HG02588 (cell line): ENCODE results near the gene CALHM1.
"Not testable (repeated sequence)": the region's sequence is repeated elsewhere in the genome, so short reads cannot be mapped to it uniquely, and the experiment has no call there.

ENCODE experiments used
- ATAC-seq: cut with Tn5 transposase; IDR thresholded peaks from one replicate; pipeline ENCODE4 v1.9.1; 2021; ENCODE audit warnings: mild to moderate bottlenecking, moderate library complexity; ENCODE audit not compliant: unreplicated experiment

The CALHM1 gene

DNA sequence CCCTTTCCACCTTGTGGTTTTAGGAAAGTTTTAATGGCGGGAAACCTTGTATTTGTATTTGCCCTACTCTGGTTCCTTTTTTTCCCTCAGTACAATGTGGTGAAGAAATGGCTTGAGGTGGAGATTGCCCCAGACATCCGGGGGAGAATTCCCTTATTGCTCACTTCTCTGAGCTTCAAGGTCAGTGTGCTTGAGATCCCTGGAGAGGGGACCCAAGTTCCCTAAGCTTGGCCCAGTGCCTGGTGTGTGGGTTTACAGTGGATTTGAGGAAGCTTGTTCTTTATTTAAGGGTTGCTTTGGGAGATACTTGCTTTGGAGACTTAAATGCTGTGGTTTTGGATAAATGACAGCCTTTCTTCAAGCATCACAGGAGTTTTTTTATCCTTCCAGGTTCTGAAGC, 24.8 kb downstream of the CALHM1 start:
- no peak for ATAC-seq

DNA sequence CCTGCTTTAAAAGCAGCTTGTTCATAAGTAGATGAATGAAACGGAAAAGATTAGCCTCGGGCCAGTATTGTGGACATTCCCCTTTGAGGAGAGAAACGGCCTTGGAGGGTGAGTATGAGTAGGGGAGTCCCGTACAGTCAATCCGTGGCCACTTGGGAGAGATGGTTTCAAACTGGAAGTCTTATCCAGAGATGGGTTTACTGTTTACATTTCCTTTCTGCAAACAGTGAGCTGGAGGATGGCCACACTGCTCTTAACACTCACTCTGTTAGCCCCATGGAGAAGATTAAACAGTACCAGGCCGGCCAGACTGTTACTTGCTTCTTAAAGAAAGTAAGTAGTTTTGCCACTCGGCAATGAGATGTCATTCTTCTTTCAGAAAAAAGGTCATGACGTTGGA, 26.8 kb downstream of the CALHM1 start:
- no peak for ATAC-seq

DNA sequence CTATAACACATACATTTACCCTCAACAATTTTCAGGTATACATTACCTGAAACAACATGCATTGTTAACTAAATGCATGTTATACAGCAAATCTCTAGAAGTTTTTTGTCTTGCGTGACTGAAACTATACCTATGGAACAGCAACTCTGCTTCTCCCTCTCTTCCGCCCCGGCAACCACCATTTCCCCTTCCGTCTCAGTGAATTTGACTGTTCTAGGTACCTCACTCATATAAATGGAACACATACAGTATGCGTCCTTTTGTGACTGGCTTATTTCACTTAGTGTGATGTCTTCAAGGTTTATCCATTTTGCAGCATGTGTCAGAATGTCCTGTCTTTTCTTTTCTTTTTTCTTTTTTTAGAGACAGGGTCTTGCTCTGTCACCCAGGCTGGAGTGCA, 29.1 kb downstream of the CALHM1 start:
- ATAC-seq: no peak

DNA sequence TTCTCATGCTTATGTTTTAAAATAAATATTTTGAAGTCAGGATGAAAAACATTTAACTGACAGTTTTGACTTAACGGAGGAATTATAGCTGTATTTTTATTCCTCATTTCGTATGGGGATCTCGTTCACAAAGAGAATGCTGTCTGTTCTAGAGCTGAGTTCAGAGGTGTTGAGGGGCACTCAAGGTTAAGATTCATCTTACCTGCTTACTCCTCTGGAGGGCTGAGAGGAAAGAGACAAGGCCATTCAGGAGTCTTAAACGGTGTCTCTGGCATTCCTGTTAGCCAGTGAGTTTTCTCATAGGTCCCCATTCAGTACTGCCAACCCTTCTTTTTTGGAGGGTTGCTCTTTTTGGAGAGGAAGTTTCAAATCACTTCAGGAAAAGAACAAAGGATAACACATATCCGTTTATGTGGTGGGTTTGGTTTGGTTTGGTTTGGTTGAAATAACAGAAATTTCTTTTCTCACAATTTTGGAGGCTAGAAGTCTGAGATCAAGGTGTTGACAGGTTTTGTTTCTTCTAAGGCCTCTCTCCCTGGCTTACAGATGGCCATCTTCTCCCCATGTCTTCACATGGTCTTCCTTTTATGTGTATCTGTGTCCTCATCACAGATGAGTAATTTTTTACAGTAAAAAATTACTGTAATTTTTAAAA, 29.6 kb downstream of the CALHM1 start:
- ATAC-seq: no peak

DNA sequence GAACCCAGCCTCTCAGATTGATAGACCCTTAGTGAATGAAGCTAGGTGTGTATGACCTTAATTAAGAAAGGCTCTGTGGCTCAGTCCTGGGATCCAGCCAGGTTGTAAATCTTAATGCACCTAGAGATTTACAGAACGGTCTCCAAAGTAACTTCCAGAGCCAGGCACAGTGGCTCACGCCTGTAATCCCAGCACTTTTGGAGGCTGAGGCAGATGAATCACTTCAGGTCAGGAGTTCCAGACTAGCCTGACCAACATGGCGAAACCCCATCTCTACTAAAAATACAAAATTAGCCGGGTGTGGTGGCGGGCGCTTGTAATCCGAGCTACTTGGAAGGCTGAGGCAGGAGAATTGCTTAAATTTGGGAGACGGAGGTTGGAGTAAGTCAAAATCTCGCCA, 30.8 kb downstream of the CALHM1 start:
- no peak for ATAC-seq

DNA sequence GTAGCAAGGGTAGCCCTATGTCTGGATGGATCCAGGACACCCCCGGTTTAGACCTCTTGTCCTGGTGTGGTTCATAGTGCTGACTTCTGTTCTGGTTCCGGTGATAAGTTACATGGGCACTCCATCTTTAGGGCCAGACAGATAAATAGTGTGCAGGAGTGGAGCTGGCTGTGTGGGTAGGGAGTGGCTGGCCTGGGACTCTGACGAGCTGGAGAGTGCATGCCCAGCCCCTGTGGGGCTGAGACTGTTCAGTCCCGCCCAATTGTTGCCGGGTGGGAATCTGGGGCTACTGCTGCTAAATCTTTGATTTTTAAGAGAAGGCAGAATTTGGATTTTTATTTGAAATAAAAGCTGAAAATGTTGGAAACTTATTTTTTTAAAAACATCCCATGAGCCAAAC, 35.0 kb downstream of the CALHM1 start:
- ATAC-seq: no peak

DNA sequence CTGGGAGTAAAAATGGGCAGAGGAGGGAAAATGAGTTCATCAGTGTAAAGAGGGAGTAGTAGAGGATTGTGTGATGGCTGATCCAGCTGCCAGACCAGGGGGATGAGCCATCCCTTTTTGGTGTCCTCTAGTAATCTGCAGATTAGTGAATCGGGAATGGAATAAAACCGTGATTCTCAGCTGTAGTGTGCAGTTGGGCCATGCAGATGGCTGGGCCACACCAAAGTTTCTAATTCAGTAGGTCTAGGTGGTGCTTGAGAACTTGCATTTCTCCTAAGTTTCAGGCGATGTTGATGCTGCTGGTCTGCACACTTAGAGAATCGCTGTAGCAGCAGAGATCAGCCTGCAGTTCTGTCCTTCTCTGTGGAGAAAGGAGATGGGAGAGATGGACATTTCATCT, 39.6 kb downstream of the CALHM1 start:
- no peak for ATAC-seq

DNA sequence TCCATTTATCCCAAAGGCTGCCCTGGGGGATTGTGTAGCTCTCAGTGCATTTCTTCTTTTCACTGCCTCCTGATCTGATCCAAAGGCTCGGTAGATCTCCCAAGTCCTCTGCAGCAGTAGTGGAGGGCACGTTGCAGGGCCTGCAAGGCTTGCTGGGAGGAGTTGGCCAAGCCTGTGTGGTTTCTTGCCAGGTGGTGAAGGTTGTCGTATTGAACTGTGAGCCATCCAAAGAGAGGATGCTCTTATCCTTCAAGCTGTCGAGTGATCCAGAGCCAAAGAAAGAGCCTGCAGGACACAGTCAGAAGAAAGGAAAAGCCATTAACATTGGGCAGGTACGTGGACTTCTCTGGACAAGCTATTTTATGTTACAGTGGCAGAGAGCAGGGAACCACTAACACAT, 41.1 kb downstream of the CALHM1 start:
- ATAC-seq: no peak

DNA sequence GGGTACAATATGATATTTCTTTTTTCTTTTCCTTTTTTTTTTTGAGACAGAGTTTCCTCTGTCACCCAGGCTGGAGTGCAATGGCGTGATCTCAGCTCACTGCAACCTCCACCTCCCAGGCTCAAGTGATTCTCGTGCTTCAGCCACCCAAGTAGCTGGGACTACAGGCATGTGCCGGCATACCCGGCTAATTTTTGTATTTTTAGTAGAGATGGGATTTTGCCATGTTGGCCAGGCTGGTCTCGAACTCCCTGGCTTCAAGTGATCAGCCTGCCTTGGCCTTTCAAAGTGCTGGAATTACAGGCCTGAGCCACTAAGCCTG, 41.6 kb downstream of the CALHM1 start:
- ATAC-seq: not testable (repeated sequence)

DNA sequence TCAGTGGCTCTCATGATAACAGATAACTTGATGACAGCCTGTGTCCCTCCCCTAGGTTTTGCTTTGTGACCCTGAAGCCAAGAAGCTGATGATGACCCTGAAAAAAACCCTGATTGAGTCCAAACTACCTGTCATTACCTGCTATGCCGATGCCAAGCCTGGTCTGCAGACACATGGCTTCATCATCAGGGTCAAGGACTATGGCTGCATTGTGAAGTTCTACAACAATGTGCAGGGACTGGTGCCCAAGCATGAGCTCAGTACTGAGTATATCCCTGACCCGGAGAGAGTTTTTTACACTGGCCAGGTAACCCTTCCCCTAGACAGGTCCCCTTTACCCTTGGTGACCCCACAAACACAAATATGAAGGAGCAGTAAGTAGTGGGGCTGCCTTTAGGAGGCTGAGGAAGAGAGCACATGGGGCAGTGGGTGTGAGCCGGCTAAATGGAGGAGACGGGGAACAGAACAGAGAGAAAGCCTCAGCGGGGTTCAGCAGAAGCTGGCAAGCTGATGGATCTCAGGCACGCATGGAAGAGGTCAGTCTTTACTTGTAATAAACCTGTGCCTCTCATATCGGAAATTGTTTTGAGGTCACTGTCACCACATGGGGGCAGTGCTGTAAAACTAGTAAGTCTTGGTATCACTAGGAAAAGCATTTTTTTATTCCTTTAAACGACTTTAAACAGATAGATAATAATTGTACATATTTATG, 42.1 kb downstream of the CALHM1 start:
- ATAC-seq: no peak

DNA sequence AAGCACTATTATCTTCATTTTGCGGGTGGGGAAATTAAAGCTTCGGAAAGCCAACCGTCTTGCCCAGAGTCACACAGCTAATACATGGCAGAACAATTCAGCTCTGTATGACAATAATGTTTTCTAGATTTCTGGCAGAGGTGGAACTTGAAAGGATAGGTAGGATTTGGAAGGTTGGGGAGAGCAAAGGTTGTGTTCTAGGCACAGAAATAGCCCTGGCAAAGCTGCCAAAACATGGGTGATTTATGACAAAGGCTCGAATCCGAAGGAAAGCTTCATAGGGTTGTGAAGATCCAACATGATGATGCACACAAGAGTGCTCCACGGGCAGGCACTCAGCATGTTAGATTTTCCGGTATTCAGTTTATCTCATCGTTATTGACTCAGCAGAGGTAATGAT, 43.1 kb downstream of the CALHM1 start:
- ATAC-seq: no peak

DNA sequence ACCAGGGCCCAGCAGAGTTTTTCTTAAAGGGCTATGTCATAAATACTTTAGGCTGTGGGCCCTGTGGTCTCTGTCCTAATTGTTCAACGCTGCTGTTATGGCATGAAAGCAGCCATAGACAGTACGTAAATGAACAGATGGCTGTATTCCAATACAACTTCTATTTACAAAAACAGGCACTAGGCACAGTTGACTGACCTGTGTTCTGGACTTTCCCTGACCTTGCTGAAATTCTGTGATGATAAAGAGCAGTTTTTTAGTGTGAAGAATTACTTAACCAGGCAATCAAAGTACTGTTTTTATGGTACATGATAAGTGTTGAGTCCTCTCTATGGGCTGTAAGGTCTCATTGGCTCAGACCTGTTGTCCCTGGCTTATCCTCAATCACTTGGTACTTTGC, 45.1 kb downstream of the CALHM1 start:
- ATAC-seq: no peak
